Heart left ventricle (tissue), 13 donors: ENCODE measurements around the gene RAPSN.

Experiments
- POLR2A ChIP-seq, 2 donors: fragments of 450-650 bp; IDR thresholded peaks; one replicate each; pipeline ENCODE4 v1.6.1; 2017; ENCODE audit warnings: antibody characterized with exemption in 2 of 2, mild to moderate bottlenecking in 2 of 2, moderate library complexity in 2 of 2
- TF ChIP-seq, protein P1 (sequence below), 12 donors: fragments of 200-600 bp; sonication (generic) in 4 of 12; IDR thresholded peaks; one replicate each; pipeline versions ENCODE4 v1.5.0 to v1.8.0; 2018 to 2022; ENCODE audit warnings: antibody characterized with exemption in 12 of 12, mild to moderate bottlenecking in 5 of 12
- donor health status: ischemic (EF 13 %, LVEDD 7.1; RV severe dilation, severe dysfunction).
- donor health status: DM: no; HTN: yes; CAD: no.
- donor health status: DM: no; HTN: no; CAD: no.
- donor health status: ischemic (EF 25% LVEDD 6.9; RV normal size, moderate dysfunction).
- donor health status: ischemic (EF 25% LVEDD 5.7; RV mildly dilated, moderate dysfunction).
- donor health status: ischemic (EF 35%, LVEDD 5.7; RV mildly dilated, moderate dysfunction).
- donor health status: nonischemic (EF 11% LVEDD 7.7; RV severe dilation, severe dysfunction).
- donor health status: DM: yes; HTN: yes; CAD: no.
- donor health status: PGD.
- donor health status: ischemic (EF 29% LVEDD 5.4; RV normal size, mild dysfunction).
- donor health status: nonischemic (EF 23%, LVEDD 6.1; RV moderate dilation, normal function).

DNA sequence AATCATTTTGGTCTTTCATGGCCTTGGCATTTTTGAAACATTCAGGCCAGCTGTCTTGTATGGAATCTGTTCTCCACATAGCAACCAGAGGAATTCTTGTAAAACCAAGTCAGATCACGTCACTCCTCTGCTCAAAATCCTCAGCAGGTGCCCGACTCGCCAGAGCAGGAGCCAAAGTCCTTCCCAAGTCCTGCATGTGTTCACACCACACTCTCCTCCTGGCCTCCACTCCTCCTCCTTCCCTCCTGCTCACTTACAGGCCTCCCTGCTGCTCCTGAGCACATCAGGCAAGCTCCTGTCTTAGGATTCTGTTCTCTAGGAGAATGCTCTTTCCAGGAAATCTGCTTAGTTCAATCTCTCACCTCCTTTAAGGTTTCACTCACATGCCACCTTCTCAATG, 15.8 kb downstream of the RAPSN start:
- no peak for TF ChIP-seq POLR2A (IDR thresholded peaks at IDR 0.05)
- TF ChIP-seq, protein P1, sequence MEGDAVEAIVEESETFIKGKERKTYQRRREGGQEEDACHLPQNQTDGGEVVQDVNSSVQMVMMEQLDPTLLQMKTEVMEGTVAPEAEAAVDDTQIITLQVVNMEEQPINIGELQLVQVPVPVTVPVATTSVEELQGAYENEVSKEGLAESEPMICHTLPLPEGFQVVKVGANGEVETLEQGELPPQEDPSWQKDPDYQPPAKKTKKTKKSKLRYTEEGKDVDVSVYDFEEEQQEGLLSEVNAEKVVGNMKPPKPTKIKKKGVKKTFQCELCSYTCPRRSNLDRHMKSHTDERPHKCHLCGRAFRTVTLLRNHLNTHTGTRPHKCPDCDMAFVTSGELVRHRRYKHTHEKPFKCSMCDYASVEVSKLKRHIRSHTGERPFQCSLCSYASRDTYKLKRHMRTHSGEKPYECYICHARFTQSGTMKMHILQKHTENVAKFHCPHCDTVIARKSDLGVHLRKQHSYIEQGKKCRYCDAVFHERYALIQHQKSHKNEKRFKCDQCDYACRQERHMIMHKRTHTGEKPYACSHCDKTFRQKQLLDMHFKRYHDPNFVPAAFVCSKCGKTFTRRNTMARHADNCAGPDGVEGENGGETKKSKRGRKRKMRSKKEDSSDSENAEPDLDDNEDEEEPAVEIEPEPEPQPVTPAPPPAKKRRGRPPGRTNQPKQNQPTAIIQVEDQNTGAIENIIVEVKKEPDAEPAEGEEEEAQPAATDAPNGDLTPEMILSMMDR (IDR thresholded peaks at IDR 0.05), result no peak
